Breast epithelium (tissue), 4 donors: Measurements from ENCODE around the gene TLE2. TPM values are rescaled to one million over a fixed set of nuclear protein-coding genes. Genes with fewer than 3 reads are reported as not detected.

Source experiments
- DNase-seq, 2 donors: peaks; one replicate each; pipeline ENCODE4 v3.0.0-alpha.2; 2019; ENCODE audit warnings: low spot score in 2 of 2
- H3K27ac ChIP-seq, 2 donors: fragments of 200-600 bp; sonication (generic) in 1 of 2; one replicate each; pipeline ENCODE4 v1.5.1; 2016 to 2019; ENCODE audit warnings: mild to moderate bottlenecking in 1 of 2
- H3K27me3 ChIP-seq, 2 donors: fragments of 200-600 bp; sonication (generic) in 1 of 2; one replicate each; pipeline versions ENCODE4 v1.5.1 to v1.6.0; 2017 to 2019; ENCODE audit warnings: control low read depth in 1 of 2, mild to moderate bottlenecking in 1 of 2
- H3K36me3 ChIP-seq: fragments of 200-600 bp; one replicate; pipeline ENCODE4 v1.5.1; 2019
- H3K4me1 ChIP-seq, 2 donors: fragments of 200-600 bp; sonication (generic); one replicate each; pipeline ENCODE4 v1.5.1; 2016 to 2019; ENCODE audit warnings: control low read depth in 1 of 2
- H3K4me3 ChIP-seq, 3 donors: fragments of 200-600 bp; sonication (generic); 1 replicate in 2 of 3; 2 replicates in 1 of 3; pipeline ENCODE4 v1.5.1; 2016 to 2019; ENCODE audit warnings: mild to moderate bottlenecking in 3 of 3, moderate library complexity in 2 of 3
- H3K9me3 ChIP-seq, 2 donors: fragments of 200-600 bp; sonication (generic) in 1 of 2; one replicate each; pipeline ENCODE4 v1.5.1; 2016 to 2019; ENCODE audit warnings: control low read depth in 1 of 2
- POLR2A ChIP-seq: fragments of 450-650 bp; IDR thresholded peaks from one replicate; pipeline ENCODE4 v1.6.1; 2016; ENCODE audit warnings: antibody characterized with exemption, mild to moderate bottlenecking, moderate library complexity
- POLR2AphosphoS5 ChIP-seq, 3 donors: sonication (generic); formaldehyde crosslinking; IDR thresholded peaks; one replicate each; pipeline ENCODE4 v1.6.1; 2017; ENCODE audit warnings: antibody characterized with exemption in 3 of 3
- intact Hi-C: fragments of 100-400 bp; cut with DNase I; formaldehyde crosslinking; loops from one replicate; pipeline ENCODE4 v1.15.1; 2023; ENCODE audit warnings: low total_unique reads
- total RNA-seq, 3 donors: library from RNA; depleted of rRNA; stranded (reverse); fragments of >200 nt; gene quantifications; one replicate each; pipeline ENCODE4 v1.1.0, GENCODE V29; 2016
- TF ChIP-seq, protein P1 (sequence below), 3 donors: fragments of 450-650 bp; IDR thresholded peaks; one replicate each; pipeline ENCODE4 v1.5.1; 2016 to 2017; ENCODE audit warnings: antibody characterized with exemption in 3 of 3, mild to moderate bottlenecking in 3 of 3, moderate library complexity in 3 of 3

Gene TLE2
- 10 to 100 TPM; 25.3 to 65.6 (median 35.1) TPM for total RNA-seq

- intact Hi-C loops: no loop called here
Observed at GRCh38 chr19:3029065-3029923, at the start of gene TLE2. Gene TLE2 (minus strand): TSS chr19:3029280. CDS start chr19:3028904, 376 bp downstream.

GRCh38 chr19:3075605-3076431 lies 46.7 kb upstream of the TLE2 start:
- H3K27me3 ChIP-seq: no peaks in the 10 kb centered on the region
- intact Hi-C loops: no loop called here

More at GRCh38 chr19:3029065-3029923, at the start of gene TLE2:
- TF ChIP-seq POLR2AphosphoS5 (IDR thresholded peaks at IDR 0.05): no peak
- TF ChIP-seq, protein P1, sequence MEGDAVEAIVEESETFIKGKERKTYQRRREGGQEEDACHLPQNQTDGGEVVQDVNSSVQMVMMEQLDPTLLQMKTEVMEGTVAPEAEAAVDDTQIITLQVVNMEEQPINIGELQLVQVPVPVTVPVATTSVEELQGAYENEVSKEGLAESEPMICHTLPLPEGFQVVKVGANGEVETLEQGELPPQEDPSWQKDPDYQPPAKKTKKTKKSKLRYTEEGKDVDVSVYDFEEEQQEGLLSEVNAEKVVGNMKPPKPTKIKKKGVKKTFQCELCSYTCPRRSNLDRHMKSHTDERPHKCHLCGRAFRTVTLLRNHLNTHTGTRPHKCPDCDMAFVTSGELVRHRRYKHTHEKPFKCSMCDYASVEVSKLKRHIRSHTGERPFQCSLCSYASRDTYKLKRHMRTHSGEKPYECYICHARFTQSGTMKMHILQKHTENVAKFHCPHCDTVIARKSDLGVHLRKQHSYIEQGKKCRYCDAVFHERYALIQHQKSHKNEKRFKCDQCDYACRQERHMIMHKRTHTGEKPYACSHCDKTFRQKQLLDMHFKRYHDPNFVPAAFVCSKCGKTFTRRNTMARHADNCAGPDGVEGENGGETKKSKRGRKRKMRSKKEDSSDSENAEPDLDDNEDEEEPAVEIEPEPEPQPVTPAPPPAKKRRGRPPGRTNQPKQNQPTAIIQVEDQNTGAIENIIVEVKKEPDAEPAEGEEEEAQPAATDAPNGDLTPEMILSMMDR (IDR thresholded peaks at IDR 0.05): no peak
- Histone ChIP-seq H3K4me3 (peak within 1 kb of the TSS; percentile 70 to 72 (median 71)), H3K27me3 (no peaks in the 10 kb centered on the region), H3K9me3 (no peaks in the 10 kb centered on the region), H3K36me3 (no peaks in the 10 kb centered on the region), H3K27ac (peak within 1 kb of the TSS; percentile 79 to 87), H3K4me1 (peaks cover 0 to 10% of the 10 kb centered on the region in 2 donors)
- DNase-seq: no peak

DNA sequence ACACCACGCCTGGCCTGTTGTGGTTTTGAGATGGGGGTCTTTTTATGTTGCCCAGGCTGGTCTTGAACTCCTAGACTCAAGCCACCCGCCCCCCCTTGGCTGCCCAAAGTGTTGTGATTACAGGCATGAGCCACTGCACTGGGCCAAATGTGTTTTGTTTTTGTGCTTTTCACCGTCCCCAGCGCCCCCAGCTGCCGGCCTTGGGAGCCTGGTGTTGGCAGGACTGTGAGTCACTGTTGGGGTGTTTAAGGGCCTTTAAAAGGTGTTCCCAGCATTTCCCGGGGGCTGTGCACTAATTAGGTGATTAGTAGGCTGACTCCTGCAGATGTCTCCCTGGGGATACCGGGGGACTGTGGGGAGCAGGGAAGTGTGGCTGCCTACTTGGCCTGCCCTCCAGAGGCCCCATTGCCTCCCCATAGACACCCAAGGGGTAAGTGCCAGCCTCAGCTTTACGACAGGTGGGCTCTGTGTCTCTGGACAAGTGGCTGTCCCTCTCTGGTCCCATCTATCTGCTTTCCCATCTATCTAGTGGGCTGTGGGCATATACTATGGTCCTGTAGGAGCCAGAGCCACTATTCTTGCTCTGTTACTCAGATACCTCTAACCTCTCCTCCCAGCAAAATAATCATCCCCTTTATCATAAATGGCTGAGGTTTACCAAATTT lies 45.0 kb upstream of the TLE2 start:
- DNase-seq: no peak
- Histone ChIP-seq H3K9me3 (no peaks in the 10 kb centered on the region), H3K4me3 (no peak overlapping the region), H3K27me3 (no peaks in the 10 kb centered on the region), H3K36me3 (no peaks in the 10 kb centered on the region), H3K4me1 (no peaks in the 10 kb centered on the region), H3K27ac (no peak overlapping the region)
- no peak for TF ChIP-seq POLR2A
- TF ChIP-seq, protein P1 (IDR thresholded peaks at IDR 0.05): no peak
- no peak for TF ChIP-seq POLR2AphosphoS5 (IDR thresholded peaks at IDR 0.05)
- intact Hi-C loops: no loop called here

More at GRCh38 chr19:3075605-3076431, 46.7 kb upstream of the TLE2 start:
- DNase-seq: peak in 1 of 2 donors; percentile 68
- H3K27ac ChIP-seq: no peak overlapping the region
- H3K4me1 ChIP-seq: peaks cover 0 to 3% of the 10 kb centered on the region in 2 donors
- TF ChIP-seq POLR2AphosphoS5 (IDR thresholded peaks at IDR 0.05) (no peak), POLR2A (no peak)
- TF ChIP-seq, protein P1 (IDR thresholded peaks at IDR 0.05): peak; percentile 89 to 96 (median 95)
- no peaks in the 10 kb centered on the region for H3K9me3 ChIP-seq
- H3K4me3 ChIP-seq: peak overlapping the region in 2 of 3 donors; percentile 28 to 35
- H3K36me3 ChIP-seq: no peaks in the 10 kb centered on the region

- Histone ChIP-seq H3K27ac (no peak overlapping the region), H3K4me1 (no peaks in the 10 kb centered on the region), H3K36me3 (no peaks in the 10 kb centered on the region), H3K27me3 (no peaks in the 10 kb centered on the region), H3K9me3 (no peaks in the 10 kb centered on the region), H3K4me3 (no peak overlapping the region)
- DNase-seq: no peak
- TF ChIP-seq, protein P1 (IDR thresholded peaks at IDR 0.05): no peak
- no peak for TF ChIP-seq POLR2A
- TF ChIP-seq POLR2AphosphoS5 (IDR thresholded peaks at IDR 0.05): no peak
- intact Hi-C loops: no loop called here
Observed at GRCh38 chr19:3073159-3073563, 44.1 kb upstream of the TLE2 start.
